GM12878 (cell line): Measurements from ENCODE around the gene DCN.

Experiments used
- BACH1 ChIP-seq: fragments of 450-650 bp; IDR thresholded peaks from 2 replicates; pipeline ENCODE4 v1.6.1; 2017; ENCODE audit warnings: mild to moderate bottlenecking, borderline replicate concordance
- ESRRA ChIP-seq: IDR thresholded peaks from 2 replicates; pipeline ENCODE4 v1.6.1; 2012; ENCODE audit warnings: mild to moderate bottlenecking, low read length, improper control_type of control experiment
- EZH2 ChIP-seq: IDR thresholded peaks from 2 replicates; pipeline ENCODE4 v1.6.1; 2012; ENCODE audit warnings: low read depth, mild to moderate bottlenecking, control low read depth, inconsistent platforms, low read length, borderline replicate concordance; ENCODE audit not compliant: control insufficient read depth
- GABPA ChIP-seq: IDR thresholded peaks from 2 replicates; pipeline ENCODE4 v1.6.1; 2014; ENCODE audit warnings: antibody characterized with exemption, low read depth, mild to moderate bottlenecking, inconsistent platforms
- NR2C2 ChIP-seq: IDR thresholded peaks from 2 replicates; pipeline ENCODE4 v1.6.1; 2011; ENCODE audit warnings: borderline replicate concordance, low read depth; ENCODE audit not compliant: control insufficient read depth, insufficient read length
- POLR2AphosphoS5 ChIP-seq: IDR thresholded peaks from 2 replicates; pipeline ENCODE4 v1.6.1; 2011; ENCODE audit warnings: mild to moderate bottlenecking, low read length, inconsistent platforms
- RAD21 ChIP-seq: IDR thresholded peaks from 2 replicates; pipeline ENCODE4 v1.6.1; 2011; ENCODE audit warnings: mild to moderate bottlenecking, low read depth, low read length, moderate library complexity; ENCODE audit not compliant: insufficient read depth
- YY1 ChIP-seq: IDR thresholded peaks from 2 replicates; pipeline ENCODE4 v1.6.1; 2011; ENCODE audit warnings: low read depth, mild to moderate bottlenecking, low read length
- ZZZ3 ChIP-seq: IDR thresholded peaks from 2 replicates; pipeline ENCODE4 v1.6.1; 2011; ENCODE audit warnings: low read depth; ENCODE audit not compliant: control insufficient read depth, insufficient read length
- TF ChIP-seq, protein P1 (sequence below): IDR thresholded peaks from 2 replicates; pipeline ENCODE4 v1.6.1; 2012; ENCODE audit warnings: low read depth, low read length, improper control_type of control experiment
- TF ChIP-seq, protein P2 (sequence below): IDR thresholded peaks from 2 replicates; pipeline ENCODE4 v1.6.1; 2012; ENCODE audit warnings: low read depth, low read length, improper control_type of control experiment
- TF ChIP-seq, protein P3 (sequence below): fragments of 450-650 bp; formaldehyde crosslinking; IDR thresholded peaks from 2 replicates; pipeline ENCODE4 v1.5.0; 2022; ENCODE audit warnings: mild to moderate bottlenecking, missing genetic modification characterization
- TF ChIP-seq, protein P4 (sequence below): IDR thresholded peaks from 2 replicates; pipeline ENCODE4 v1.6.1; 2011; ENCODE audit warnings: low read depth, low read length, improper control_type of control experiment, borderline replicate concordance

DNA sequence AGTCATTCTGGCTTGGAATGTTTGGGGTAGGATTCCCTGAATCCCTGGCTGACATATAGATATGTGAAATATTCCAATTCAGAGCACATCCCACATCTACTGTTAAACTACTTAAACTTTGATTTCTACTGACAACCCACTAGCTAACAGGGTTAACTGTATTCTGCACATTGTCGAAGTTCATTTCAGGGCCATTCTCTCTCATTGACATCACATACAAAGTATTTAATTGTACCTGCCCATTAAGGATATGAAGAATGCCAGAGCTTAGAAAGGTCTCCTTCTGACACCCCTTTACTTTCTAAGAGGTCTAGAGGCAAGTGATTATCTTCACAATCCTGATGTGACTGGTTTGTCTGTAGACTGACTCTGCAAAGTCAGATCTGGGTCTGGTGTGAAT is 2.8 kb upstream of the DCN start:
- TF ChIP-seq, protein P1, sequence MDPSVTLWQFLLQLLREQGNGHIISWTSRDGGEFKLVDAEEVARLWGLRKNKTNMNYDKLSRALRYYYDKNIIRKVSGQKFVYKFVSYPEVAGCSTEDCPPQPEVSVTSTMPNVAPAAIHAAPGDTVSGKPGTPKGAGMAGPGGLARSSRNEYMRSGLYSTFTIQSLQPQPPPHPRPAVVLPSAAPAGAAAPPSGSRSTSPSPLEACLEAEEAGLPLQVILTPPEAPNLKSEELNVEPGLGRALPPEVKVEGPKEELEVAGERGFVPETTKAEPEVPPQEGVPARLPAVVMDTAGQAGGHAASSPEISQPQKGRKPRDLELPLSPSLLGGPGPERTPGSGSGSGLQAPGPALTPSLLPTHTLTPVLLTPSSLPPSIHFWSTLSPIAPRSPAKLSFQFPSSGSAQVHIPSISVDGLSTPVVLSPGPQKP, result no peak
- no peak for TF ChIP-seq BACH1
- no peak for TF ChIP-seq ZZZ3
- TF ChIP-seq ESRRA, result no peak
- TF ChIP-seq, protein P2, sequence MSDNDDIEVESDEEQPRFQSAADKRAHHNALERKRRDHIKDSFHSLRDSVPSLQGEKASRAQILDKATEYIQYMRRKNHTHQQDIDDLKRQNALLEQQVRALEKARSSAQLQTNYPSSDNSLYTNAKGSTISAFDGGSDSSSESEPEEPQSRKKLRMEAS, result no peak
- TF ChIP-seq EZH2, result no peak
- TF ChIP-seq GABPA, result no peak
- no peak for TF ChIP-seq YY1
- TF ChIP-seq, protein P3, sequence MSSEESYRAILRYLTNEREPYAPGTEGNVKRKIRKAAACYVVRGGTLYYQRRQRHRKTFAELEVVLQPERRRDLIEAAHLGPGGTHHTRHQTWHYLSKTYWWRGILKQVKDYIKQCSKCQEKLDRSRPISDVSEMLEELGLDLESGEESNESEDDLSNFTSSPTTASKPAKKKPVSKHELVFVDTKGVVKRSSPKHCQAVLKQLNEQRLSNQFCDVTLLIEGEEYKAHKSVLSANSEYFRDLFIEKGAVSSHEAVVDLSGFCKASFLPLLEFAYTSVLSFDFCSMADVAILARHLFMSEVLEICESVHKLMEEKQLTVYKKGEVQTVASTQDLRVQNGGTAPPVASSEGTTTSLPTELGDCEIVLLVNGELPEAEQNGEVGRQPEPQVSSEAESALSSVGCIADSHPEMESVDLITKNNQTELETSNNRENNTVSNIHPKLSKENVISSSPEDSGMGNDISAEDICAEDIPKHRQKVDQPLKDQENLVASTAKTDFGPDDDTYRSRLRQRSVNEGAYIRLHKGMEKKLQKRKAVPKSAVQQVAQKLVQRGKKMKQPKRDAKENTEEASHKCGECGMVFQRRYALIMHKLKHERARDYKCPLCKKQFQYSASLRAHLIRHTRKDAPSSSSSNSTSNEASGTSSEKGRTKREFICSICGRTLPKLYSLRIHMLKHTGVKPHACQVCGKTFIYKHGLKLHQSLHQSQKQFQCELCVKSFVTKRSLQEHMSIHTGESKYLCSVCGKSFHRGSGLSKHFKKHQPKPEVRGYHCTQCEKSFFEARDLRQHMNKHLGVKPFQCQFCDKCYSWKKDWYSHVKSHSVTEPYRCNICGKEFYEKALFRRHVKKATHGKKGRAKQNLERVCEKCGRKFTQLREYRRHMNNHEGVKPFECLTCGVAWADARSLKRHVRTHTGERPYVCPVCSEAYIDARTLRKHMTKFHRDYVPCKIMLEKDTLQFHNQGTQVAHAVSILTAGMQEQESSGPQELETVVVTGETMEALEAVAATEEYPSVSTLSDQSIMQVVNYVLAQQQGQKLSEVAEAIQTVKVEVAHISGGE (CRISPR knock-in tag), result no peak
- TF ChIP-seq NR2C2, result no peak
- TF ChIP-seq, protein P4, sequence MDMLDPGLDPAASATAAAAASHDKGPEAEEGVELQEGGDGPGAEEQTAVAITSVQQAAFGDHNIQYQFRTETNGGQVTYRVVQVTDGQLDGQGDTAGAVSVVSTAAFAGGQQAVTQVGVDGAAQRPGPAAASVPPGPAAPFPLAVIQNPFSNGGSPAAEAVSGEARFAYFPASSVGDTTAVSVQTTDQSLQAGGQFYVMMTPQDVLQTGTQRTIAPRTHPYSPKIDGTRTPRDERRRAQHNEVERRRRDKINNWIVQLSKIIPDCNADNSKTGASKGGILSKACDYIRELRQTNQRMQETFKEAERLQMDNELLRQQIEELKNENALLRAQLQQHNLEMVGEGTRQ, result no peak
- TF ChIP-seq RAD21, result no peak
- no peak for TF ChIP-seq POLR2AphosphoS5
